CD4-positive, alpha-beta T cell treated with Interleukin-12 subunit alpha and Interleukin-12 subunit beta, for 1 hour (primary cell): ENCODE data around the gene MYH7B.
A peak's percentile ranks its signal among the peaks of the same experiment; 100 is the strongest.

Experiments used
- DNase-seq: peaks from one replicate; pipeline ENCODE4 v3.0.0-alpha.2; 2020

Gene MYH7B

DNA sequence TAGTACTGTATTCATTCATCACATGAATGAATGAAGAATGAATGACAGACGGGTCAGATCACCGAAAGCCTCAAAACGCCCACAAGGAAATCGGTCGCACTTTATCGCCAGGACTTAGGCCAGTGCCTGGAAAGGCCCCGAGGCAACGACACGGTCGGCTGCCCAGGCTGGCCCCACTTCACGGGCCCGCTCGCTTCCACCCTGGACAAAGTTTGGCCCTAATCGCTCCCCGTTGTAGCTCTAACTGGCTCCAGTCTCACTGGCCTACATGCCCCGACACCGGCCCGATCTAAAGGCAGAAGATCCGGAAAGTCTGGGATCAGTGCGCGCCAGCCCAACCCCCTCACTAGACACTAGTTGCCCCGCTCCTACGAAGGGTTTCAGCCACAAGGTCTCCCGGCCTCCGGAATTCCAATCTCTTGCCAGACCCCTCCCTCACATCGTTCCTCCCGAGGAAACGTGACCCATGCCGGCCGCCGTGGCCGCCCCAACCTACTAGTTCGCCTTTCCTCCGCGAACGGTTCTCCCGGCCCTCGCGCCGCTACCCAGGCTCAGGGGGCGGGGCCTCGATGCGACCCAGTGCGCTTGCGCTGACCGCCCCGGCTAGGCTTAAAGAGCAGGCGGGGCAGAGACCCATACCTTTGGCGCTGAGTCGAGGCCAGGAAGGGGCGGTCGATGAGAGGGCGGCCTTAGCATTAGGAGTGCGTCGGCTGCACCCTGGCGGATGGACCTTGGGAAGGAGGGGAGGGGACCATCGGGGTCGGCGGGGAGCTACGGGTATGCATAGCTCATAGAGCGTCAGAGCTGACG is at the start of gene MYH7B, which contains the start of gene GSS:
Gene MYH7B (plus strand): TSS at position 638 of the 810 bp plus-strand sequence. CDS start 22,138 bp downstream, outside the sequence.
Gene GSS (minus strand): TSS at position 576 of the 810 bp plus-strand sequence. CDS start 3,954 bp downstream, outside the sequence.
- DNase-seq: peak; percentile 96

GRCh38 chr20:34907616-34908469 is 47.8 kb upstream of the MYH7B start:
- DNase-seq: no peak

- DNase-seq: no peak
Observed at GRCh38 chr20:34915131-34915530, 40.5 kb upstream of the MYH7B start.

GRCh38 chr20:34915749-34916455 is 39.8 kb upstream of the MYH7B start:
- DNase-seq: no peak

GRCh38 chr20:34916774-34917354 is 38.8 kb upstream of the MYH7B start:
- no peak for DNase-seq

- no peak for DNase-seq
Observed at GRCh38 chr20:34920055-34920454, 35.6 kb upstream of the MYH7B start.

DNA sequence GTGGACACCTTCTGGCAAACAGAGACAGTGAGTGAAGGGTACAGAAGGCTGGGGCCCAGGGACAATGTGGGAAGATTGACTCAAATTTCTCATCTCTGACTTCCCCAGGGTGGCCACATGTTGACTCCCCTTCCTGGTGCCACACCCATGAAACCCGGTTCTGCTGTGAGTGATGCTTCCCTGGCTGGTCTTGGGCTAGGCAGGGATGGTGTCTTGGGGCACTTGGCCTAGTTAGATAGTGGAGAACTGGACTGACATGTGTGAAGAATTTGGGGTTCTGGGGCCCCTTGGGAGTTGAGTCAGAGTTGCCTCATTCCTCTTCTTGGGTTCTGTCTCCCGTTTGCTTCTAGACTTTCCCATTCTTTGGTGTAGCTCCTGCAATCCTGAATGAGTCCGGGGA is 34.2 kb upstream of the MYH7B start:
- DNase-seq: no peak

- no peak for DNase-seq
Observed at GRCh38 chr20:34922654-34923381, 32.9 kb upstream of the MYH7B start.

- DNase-seq: no peak
Observed at GRCh38 chr20:34923414-34923813, 32.3 kb upstream of the MYH7B start.

GRCh38 chr20:34925341-34925740 is 30.3 kb upstream of the MYH7B start:
- DNase-seq: no peak

- no peak for DNase-seq
Observed at GRCh38 chr20:34925981-34926380, 29.7 kb upstream of the MYH7B start.

GRCh38 chr20:34926581-34926980 is 29.1 kb upstream of the MYH7B start:
- no peak for DNase-seq

DNA sequence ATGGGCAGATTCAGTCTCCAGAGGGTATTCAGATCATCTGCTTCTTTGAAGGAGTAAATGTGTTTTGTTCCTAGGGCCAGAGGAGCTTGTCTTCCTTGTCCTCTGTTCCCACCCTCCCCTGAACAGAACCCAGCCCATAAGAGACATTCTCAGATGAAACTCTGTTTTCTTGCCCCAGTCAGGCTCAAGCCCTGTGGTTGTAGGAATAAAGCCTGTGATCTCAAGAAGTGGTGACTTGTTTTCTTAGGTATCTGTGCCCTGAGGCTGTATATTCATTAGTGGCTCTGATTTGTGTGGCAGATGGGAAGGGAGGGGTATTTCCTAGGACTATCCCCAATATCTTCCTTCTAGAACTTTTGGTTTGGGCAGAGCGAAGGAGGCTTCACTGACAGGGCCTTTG is 27.9 kb upstream of the MYH7B start:
- DNase-seq: no peak

- DNase-seq: no peak
Observed at GRCh38 chr20:34928411-34928810, 27.3 kb upstream of the MYH7B start.

DNA sequence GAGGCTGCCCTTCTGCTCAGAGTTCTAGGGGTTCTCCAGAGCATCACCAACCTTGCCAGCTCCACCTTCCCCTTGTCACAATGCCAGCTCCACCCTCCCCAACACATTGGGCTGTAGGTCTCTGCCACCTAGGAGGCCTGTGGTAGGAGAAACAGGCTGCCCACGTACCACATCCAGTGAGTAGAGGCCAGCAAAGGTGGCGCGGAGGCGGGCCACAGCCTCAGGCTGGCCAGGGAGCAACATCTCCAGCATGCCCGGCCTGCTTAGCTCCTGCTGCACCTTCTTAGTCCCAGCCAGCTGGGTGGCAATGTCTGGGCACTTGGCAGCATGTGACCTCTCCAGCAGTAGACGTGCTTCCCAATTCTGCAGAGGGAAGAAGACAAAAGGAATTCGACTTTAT is 23.9 kb upstream of the MYH7B start:
- DNase-seq: no peak

DNA sequence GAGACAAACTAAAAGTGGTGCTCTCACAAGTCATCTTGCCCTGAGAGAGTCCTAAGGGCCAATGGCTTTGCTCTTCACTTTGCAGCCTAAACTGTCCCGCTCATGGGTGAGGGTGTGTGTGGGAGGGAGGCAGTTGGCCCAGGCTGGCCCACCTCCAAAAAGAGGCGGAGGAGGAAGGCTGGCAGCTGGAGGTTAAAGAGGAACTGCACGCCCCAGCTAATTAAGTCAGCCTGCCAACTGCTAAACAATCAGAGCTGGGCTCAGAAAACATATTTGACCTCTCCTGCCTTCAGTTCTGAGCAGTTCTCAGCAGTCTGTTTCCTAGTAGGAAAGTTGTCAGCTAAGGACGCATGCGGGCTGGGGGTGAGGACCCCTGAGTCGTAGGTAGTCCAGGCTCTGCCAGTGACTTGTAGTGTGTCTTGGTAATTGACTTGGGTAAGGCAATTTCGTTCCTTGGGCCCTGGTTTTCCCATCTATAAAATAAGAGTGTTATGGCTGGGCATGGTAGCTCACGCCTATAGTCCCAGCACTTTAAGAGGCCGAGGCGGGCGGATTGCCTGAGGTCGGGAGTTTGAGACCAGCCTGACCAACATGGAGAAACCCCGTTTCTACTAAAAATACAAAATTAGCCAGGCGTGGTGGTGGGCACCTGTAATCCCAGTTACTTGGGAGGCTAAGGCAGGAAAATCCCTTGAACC is 17.1 kb upstream of the MYH7B start:
- no peak for DNase-seq

DNA sequence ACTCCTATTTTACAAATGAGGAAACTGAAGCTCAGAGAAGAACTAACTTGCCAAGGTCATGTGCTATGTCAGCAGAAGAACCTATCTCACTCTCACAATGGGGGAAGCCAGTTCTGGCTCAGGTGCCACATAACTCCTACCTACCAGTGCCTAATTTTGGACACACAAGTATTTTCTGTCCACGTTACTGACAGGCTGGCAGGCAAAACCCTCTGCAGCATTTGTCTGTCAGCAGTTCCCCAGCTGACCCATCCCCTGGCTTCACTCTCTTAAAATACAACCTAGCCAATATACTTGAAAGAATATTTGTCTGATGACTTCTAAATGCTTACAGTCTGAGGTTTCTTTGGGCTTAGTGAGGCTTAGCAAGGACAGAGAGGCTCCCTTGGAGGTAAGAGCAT is 15.6 kb upstream of the MYH7B start:
- DNase-seq: no peak

- DNase-seq: no peak
Observed at GRCh38 chr20:34941226-34941625, 14.4 kb upstream of the MYH7B start.

GRCh38 chr20:34942301-34942700 is 13.4 kb upstream of the MYH7B start:
- no peak for DNase-seq

DNA sequence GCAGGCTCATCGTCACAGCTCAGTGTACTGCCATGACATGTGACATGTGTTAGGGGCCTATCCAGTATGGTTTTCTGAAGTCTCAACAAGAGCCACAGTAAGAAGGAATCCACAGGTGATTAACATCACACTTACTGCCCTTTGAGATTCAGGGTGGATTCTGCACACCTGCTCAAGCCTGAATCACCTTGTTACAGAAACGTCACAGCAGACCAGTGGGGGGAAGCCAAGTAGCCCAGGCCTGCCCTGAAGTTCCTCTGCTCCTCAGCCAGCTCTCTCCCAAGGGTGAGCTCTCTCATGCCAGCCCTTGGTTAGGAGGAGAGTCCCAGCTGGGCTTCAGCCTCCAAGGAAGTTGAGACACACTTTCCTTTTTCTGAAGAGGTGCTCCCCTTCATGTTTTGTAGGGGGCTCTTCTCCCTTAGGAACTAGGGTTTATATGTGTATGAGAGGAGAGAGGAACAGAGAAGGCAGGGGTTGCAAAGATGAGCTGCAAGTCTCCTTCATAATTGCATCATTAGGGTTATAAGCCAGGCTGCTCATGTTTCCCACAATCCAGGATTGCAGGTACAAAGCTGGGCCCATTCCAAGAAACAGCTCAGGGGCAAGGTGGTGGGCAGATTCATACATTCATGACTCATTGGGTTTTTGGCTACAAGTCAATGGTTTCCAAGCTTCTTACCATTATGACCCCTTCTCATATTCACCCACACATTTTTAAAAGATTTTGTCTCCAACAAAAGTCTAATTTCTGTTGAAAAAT is 11.7 kb upstream of the MYH7B start:
- DNase-seq: no peak
